GM23248 (cell line): ENCODE data around the gene TLE1. TPM values are rescaled to one million over a fixed set of nuclear protein-coding genes. Genes with fewer than 3 reads are reported as not detected.

Experiments used
- DNase-seq: peaks from one replicate; pipeline ENCODE4 v3.0.0-alpha.2; 2015
- H2AFZ ChIP-seq: fragments of 200-600 bp; sonication (generic); 2 replicates; pipeline ENCODE4 v1.6.1; 2016; ENCODE audit warnings: antibody characterized with exemption
- H3F3A ChIP-seq: fragments of 200-600 bp; sonication (generic); 2 replicates; pipeline ENCODE4 v1.6.1; 2016; ENCODE audit warnings: mild to moderate bottlenecking, antibody characterized with exemption, mixed run types; ENCODE audit not compliant: insufficient read depth
- H3K27ac ChIP-seq: fragments of 200-600 bp; sonication (generic); 2 replicates; pipeline ENCODE4 v1.5.1; 2016; ENCODE audit warnings: mild to moderate bottlenecking
- H3K27me3 ChIP-seq: fragments of 200-600 bp; sonication (generic); replicated peaks from 2 replicates; pipeline ENCODE4 v1.6.1; 2016; ENCODE audit warnings: mild to moderate bottlenecking; ENCODE audit not compliant: insufficient read depth
- H3K36me3 ChIP-seq: fragments of 200-600 bp; sonication (generic); 2 replicates; pipeline ENCODE4 v1.6.1; 2016; ENCODE audit warnings: low read depth, mild to moderate bottlenecking
- H3K4me1 ChIP-seq: fragments of 200-600 bp; sonication (generic); 2 replicates; pipeline ENCODE4 v1.6.1; 2016; ENCODE audit warnings: mild to moderate bottlenecking; ENCODE audit not compliant: insufficient read depth
- H3K4me2 ChIP-seq: fragments of 200-600 bp; sonication (generic); one replicate; pipeline ENCODE4 v1.6.1; 2016; ENCODE audit warnings: mild to moderate bottlenecking; ENCODE audit not compliant: unreplicated experiment
- H3K4me3 ChIP-seq: fragments of 200-600 bp; sonication (generic); 2 replicates; pipeline ENCODE4 v1.5.1; 2016; ENCODE audit warnings: mild to moderate bottlenecking
- H3K79me2 ChIP-seq: fragments of 200-600 bp; sonication (generic); 2 replicates; pipeline ENCODE4 v1.6.1; 2016; ENCODE audit warnings: mild to moderate bottlenecking; ENCODE audit not compliant: insufficient read depth
- H3K9ac ChIP-seq: fragments of 200-600 bp; sonication (generic); 2 replicates; pipeline ENCODE4 v1.6.1; 2016; ENCODE audit warnings: mild to moderate bottlenecking
- H3K9me2 ChIP-seq: fragments of 200-600 bp; sonication (generic); 2 replicates; pipeline ENCODE4 v1.6.1; 2016; ENCODE audit warnings: mixed run types, mild to moderate bottlenecking, moderate library complexity; ENCODE audit not compliant: insufficient read depth
- H3K9me3 ChIP-seq: fragments of 200-600 bp; sonication (generic); one replicate; pipeline ENCODE4 v1.6.1; 2017; ENCODE audit warnings: low read depth
- H4K20me1 ChIP-seq: fragments of 200-600 bp; sonication (generic); 2 replicates; pipeline ENCODE4 v1.6.0; 2016; ENCODE audit not compliant: insufficient read depth
- EZH2 ChIP-seq: fragments of 200-600 bp; sonication (generic); IDR thresholded peaks from 2 replicates; pipeline ENCODE4 v1.6.1; 2018; ENCODE audit warnings: antibody characterized with exemption, mild to moderate bottlenecking; ENCODE audit not compliant: insufficient read depth, poor library complexity, severe bottlenecking
- EZH2phosphoT487 ChIP-seq: fragments of 200-600 bp; sonication (generic); IDR thresholded peaks from 2 replicates; pipeline ENCODE4 v1.6.1; 2018; ENCODE audit warnings: antibody characterized with exemption, moderate library complexity, mild to moderate bottlenecking, low read depth; ENCODE audit not compliant: insufficient read depth
- WGBS, 2 experiments: methylation state at CpG; one replicate each; pipeline ENCODE4 v1.1.6; 2015 to 2017; ENCODE audit warnings: low lambda C conversion rate in 2 of 2, low coverage in 1 of 2; ENCODE audit errors: missing lambda C conversion rate in 2 of 2; 5-methylcytosine and 5-hydroxymethylcytosine counted together
- in situ Hi-C: fragments of 300-500 bp; cut with MboI; formaldehyde crosslinking; loops from 2 replicates; pipeline ENCODE4 v1.15.0; 2020
- polyA plus RNA-seq: library from polyadenylated mRNA; unstranded; fragments of >200 nt; fragmentation: Nextera tagmentation; extraction: Ambion mirVana; gene quantifications from 2 replicates; pipeline ENCODE4 v1.2.1, GENCODE V29; 2016
- total RNA-seq: library from RNA; depleted of rRNA; stranded (reverse); fragments of >200 nt; shearing (Covaris generic); gene quantifications from 2 replicates; pipeline ENCODE4 v1.2.3, GENCODE V29; 2014

The TLE1 gene
- total and polyA plus RNA-seq, 2 experiments from 2014 or later, result 6.4 to 14.4 TPM

DNA sequence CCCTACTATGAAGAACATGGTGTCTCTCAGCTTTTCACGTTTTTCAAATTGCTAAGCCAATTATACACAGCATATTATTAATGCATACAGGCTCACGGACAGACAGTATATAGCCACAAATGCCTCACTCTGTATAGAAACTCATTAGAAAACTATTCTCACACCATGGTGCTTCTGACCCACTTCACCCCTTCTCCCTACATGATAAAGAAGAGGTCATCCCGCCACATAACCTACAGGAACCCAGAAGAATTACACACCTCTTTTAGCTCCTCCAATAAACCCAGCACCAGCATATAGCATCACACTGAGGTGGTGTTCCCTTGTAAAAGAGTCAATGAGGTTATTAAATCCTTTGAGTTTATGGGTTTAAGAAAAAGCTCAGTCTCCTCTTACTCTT, 5.6 kb downstream of the TLE1 start:
- in situ Hi-C loops, result no loop called here
- H3K27me3 ChIP-seq, result no peaks in the 10 kb centered on the region
- no peak overlapping the region for H3K4me2 ChIP-seq
- no peak for TF ChIP-seq EZH2
- TF ChIP-seq EZH2phosphoT487, result no peak
- peaks cover 52% of the 10 kb centered on the region for H3K79me2 ChIP-seq
- H3K36me3 ChIP-seq, result 0 out of 2 replicates have a peak, but pooled peaks cover 4% of the 10 kb centered on the region
- H3F3A ChIP-seq, result peaks cover 7% of the 10 kb centered on the region; the same call in 1 of the 2 replicates
- H3K27ac ChIP-seq, result no peak overlapping the region
- H3K4me1 ChIP-seq, result peaks cover 14% of the 10 kb centered on the region
- 91 to 94% methylated on average over 3 of the region's 3 CpGs for WGBS, 2 experiments
- H3K9ac ChIP-seq, result no peak overlapping the region
- H3K9me2 ChIP-seq, result no peaks in the 10 kb centered on the region
- H4K20me1 ChIP-seq, result no peaks in the 10 kb centered on the region
- no peak overlapping the region for H2AFZ ChIP-seq
- no peak for DNase-seq
- H3K9me3 ChIP-seq, result no peaks in the 10 kb centered on the region
- no peak overlapping the region for H3K4me3 ChIP-seq

DNA sequence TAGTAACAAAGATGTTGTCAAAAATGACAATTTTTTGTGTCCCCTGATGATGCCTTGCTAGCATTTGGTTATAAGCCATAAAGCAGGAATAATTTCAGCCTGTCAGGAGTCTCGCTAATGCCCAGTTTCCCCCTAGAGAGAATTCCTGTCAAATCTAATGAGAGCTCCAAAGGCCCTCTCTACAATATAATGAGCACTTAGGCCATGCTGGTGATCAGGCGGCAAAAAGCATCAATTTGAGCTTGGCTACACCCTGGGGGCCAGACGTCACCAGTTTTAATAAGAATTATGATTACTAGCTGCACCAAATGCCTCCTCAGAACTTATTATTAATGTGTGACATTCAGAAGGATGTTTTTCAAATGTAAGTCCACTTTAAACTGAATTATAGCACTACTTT, 6.1 kb downstream of the TLE1 start:
- H3K4me3 ChIP-seq, result no peak overlapping the region
- H3F3A ChIP-seq, result peaks cover 7% of the 10 kb centered on the region; the same call in 1 of the 2 replicates
- H3K27ac ChIP-seq, result no peak overlapping the region
- H3K4me2 ChIP-seq, result no peak overlapping the region
- TF ChIP-seq EZH2 (no peak), EZH2phosphoT487 (no peak)
- no peak for DNase-seq
- H3K9ac ChIP-seq, result no peak overlapping the region
- in situ Hi-C loops, result no loop called here
- H3K79me2 ChIP-seq, result peaks cover 52% of the 10 kb centered on the region
- no peaks in the 10 kb centered on the region for H3K9me3 ChIP-seq
- H3K9me2 ChIP-seq, result no peaks in the 10 kb centered on the region
- H2AFZ ChIP-seq, result no peak overlapping the region
- 87 to 97% methylated on average over 3 of the region's 3 CpGs for WGBS, 2 experiments
- H4K20me1 ChIP-seq, result no peaks in the 10 kb centered on the region
- peaks cover 14% of the 10 kb centered on the region for H3K4me1 ChIP-seq
- no peaks in the 10 kb centered on the region for H3K27me3 ChIP-seq
- 0 out of 2 replicates have a peak, but pooled peaks cover 4% of the 10 kb centered on the region for H3K36me3 ChIP-seq

DNA sequence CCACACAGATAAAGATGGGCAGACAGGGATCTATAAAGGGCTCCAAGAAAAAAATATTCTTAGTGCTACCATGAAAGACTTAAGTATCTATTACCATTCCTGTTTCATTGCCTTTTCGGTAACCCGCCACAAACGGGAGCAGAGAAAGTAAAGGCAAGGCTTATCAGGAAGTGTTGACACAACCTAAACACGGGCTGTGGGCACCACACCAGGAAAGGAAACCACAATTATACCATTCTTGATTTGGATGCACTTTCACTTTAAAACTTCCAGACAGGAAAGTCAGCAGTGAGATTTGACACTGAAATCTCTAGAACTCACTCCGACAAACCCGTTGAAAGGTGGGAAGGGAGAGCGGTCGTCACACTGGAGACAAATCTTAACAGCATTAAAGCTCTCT, 6.5 kb downstream of the TLE1 start:
- Histone ChIP-seq H3K27me3 (no peaks in the 10 kb centered on the region), H3K9ac (no peak overlapping the region), H3K4me1 (peaks cover 17% of the 10 kb centered on the region), H3K4me3 (no peak overlapping the region), H3K9me3 (no peaks in the 10 kb centered on the region), H4K20me1 (no peaks in the 10 kb centered on the region), H2AFZ (no peak overlapping the region), H3K36me3 (0 out of 2 replicates have a peak, but pooled peaks cover 4% of the 10 kb centered on the region), H3K4me2 (no peak overlapping the region), H3F3A (peaks cover 7% of the 10 kb centered on the region; the same call in 1 of the 2 replicates), H3K9me2 (no peaks in the 10 kb centered on the region), H3K79me2 (peaks cover 50% of the 10 kb centered on the region), H3K27ac (no peak overlapping the region)
- 85 to 90% methylated on average over 8 of the region's 8 CpGs for WGBS, 2 experiments
- DNase-seq, result no peak
- in situ Hi-C loops, result no loop called here
- TF ChIP-seq EZH2 (no peak), EZH2phosphoT487 (no peak)

DNA sequence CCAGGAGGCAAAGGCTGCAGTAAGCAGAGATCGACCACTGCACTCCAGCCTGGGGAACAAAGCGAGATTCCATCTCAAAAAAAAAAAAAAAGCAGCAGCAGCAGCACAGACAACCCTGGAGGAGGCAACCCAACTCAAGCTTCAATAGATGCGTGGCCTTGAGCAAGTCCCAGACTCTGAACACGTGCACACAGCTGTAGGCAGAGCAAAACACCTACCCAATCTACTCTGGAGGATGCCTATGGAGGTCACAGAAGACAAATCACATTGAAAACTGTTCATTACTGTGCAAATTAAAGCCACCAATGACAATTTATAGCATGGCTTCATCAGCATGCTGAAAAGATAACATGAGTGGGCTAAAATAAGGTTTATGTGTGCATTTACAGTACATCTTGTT, 7.2 kb downstream of the TLE1 start:
- H3K27ac ChIP-seq, result no peak overlapping the region
- H3K9me2 ChIP-seq, result no peaks in the 10 kb centered on the region
- no peak overlapping the region for H3K9ac ChIP-seq
- H3K9me3 ChIP-seq, result no peaks in the 10 kb centered on the region
- 96 to 100% methylated on average over 4 of the region's 4 CpGs for WGBS, 2 experiments
- no peak for TF ChIP-seq EZH2
- no peak for TF ChIP-seq EZH2phosphoT487
- DNase-seq, result no peak
- no peaks in the 10 kb centered on the region for H3K27me3 ChIP-seq
- H2AFZ ChIP-seq, result no peak overlapping the region
- H4K20me1 ChIP-seq, result no peaks in the 10 kb centered on the region
- peaks cover 44% of the 10 kb centered on the region for H3K79me2 ChIP-seq
- peaks cover 7% of the 10 kb centered on the region; the same call in 1 of the 2 replicates for H3F3A ChIP-seq
- H3K36me3 ChIP-seq, result 0 out of 2 replicates have a peak, but pooled peaks cover 4% of the 10 kb centered on the region
- in situ Hi-C loops, result no loop called here
- H3K4me1 ChIP-seq, result peaks cover 20% of the 10 kb centered on the region
- H3K4me3 ChIP-seq, result no peak overlapping the region
- H3K4me2 ChIP-seq, result no peak overlapping the region
